GM20000 (cell line): Measurements from ENCODE around the gene PSAPL1.

Source experiments
- DNase-seq: peaks from one replicate; pipeline ENCODE4 v3.0.0; 2012; ENCODE audit warnings: low spot score
- CTCF ChIP-seq: IDR thresholded peaks from 2 replicates; pipeline ENCODE4 v1.5.1; 2012; ENCODE audit warnings: mild to moderate bottlenecking, control low read depth; ENCODE audit errors: extremely low read depth, missing control alignments

The PSAPL1 gene

GRCh38 chr4:7474320-7474719 is 39.6 kb upstream of the PSAPL1 start:
- DNase-seq, result no peak
- TF ChIP-seq CTCF, result no peak

- TF ChIP-seq CTCF, result no peak
- DNase-seq, result no peak
Observed at GRCh38 chr4:7473081-7473480, 38.4 kb upstream of the PSAPL1 start.

- no peak for DNase-seq
- no peak for TF ChIP-seq CTCF
Observed at GRCh38 chr4:7472442-7473013, 37.8 kb upstream of the PSAPL1 start.

GRCh38 chr4:7470522-7471128 is 35.9 kb upstream of the PSAPL1 start:
- no peak for TF ChIP-seq CTCF
- no peak for DNase-seq

GRCh38 chr4:7470111-7470510 is 35.4 kb upstream of the PSAPL1 start:
- no peak for DNase-seq

GRCh38 chr4:7469023-7469422 is 34.3 kb upstream of the PSAPL1 start:
- no peak for TF ChIP-seq CTCF
- no peak for DNase-seq

More at GRCh38 chr4:7470111-7470510, 35.4 kb upstream of the PSAPL1 start:
- TF ChIP-seq CTCF, result no peak

- TF ChIP-seq CTCF, result no peak
- no peak for DNase-seq
Observed at GRCh38 chr4:7467471-7467870, 32.7 kb upstream of the PSAPL1 start.
